ENCODE results near the gene C1QTNF8. TPM values are rescaled to one million over a fixed set of nuclear protein-coding genes. Genes with fewer than 3 reads are reported as not detected.

C1QTNF8 gene
- total RNA-seq, 1 donor from 2014 or later = not detected

DNA sequence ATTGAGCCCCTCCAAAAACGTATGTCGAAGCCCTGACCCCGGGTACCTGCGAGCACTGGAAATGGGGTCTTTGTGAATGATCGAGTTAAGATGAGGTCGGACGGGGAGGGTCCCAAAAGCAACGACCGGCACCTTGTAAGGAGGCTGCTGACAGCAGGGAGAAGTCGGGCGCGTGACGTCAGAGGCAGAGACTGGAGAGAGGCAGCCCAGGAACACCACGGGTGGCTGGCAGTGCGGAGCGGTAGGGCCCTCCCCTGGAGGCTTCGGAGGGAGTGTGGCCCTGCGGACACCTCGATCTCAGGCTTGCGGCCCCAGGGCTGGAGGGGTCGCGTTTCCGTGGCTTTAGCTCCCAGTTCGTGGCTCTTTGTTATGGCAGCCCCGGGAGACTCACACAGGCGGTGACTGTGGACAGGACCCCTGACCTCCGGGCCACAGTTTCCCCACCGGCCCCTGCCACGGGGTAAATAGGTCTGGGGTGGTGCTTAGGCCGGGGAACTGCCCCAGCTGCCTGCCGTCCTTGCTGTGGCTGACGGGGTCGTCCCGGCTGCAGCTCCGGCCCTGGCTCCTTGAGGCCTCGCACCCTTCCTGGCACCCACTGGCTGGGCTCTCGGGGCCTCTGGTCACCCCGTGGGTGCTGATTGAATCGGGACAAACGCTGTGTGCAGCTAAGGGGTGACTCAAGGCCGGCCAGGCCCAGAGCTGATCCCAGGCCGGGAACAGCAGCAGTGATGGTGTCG lies 34.1 kb downstream of the C1QTNF8 start:
- no peak for DNase-seq
- TF ChIP-seq, protein P1, sequence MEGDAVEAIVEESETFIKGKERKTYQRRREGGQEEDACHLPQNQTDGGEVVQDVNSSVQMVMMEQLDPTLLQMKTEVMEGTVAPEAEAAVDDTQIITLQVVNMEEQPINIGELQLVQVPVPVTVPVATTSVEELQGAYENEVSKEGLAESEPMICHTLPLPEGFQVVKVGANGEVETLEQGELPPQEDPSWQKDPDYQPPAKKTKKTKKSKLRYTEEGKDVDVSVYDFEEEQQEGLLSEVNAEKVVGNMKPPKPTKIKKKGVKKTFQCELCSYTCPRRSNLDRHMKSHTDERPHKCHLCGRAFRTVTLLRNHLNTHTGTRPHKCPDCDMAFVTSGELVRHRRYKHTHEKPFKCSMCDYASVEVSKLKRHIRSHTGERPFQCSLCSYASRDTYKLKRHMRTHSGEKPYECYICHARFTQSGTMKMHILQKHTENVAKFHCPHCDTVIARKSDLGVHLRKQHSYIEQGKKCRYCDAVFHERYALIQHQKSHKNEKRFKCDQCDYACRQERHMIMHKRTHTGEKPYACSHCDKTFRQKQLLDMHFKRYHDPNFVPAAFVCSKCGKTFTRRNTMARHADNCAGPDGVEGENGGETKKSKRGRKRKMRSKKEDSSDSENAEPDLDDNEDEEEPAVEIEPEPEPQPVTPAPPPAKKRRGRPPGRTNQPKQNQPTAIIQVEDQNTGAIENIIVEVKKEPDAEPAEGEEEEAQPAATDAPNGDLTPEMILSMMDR (IDR thresholded peaks at IDR 0.05; ENCODE audit: partially characterized antibody, unreplicated experiment) = no peak
- H3K27ac Mint-ChIP-seq (ENCODE audit: unreplicated experiment) = no peak overlapping the region

DNA sequence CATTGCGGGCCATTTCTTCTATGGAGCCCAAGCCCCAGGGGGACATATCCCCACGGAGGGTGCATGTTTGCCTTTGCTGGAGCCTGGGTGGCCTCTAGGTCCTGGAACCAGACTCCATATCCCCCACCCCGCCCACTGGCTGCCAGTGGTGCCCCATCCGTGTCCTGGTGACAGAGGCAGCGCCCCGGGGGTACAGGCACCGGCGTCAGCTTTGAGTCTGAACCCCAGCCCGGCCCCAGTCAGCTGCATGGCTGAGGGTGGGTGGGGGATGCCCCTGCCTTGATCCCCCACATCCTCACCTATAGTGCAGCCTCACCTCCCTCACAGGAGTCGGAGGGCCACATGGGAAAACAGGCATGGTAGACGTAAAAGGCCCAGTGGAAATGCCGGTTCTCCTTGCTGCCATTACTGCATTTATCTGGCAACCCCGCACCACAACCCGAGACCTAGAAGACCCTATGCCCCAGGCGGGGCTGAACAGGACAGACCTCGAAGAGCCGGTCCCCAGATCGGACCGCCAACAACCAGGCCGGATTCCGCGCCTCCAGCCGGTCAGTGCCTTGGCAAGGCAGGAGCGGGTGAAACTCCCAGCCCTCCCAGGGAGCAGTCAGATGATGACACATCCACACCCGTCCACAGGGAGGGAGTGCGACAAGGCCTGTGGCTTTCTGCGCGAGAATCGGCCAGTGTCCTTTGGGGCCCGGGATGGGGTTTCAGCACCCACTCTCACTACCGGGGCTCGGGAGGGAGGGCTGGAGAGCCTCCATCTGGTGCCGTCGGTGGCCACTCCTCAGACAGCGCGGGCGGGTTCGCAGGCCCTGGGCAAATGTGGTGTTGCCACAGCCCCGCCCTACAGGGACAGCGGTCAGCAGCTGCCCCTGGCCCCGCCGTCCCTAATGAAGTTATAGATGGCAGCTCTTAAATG lies 35.4 kb downstream of the C1QTNF8 start:
- peaks cover 6% of the 10 kb centered on the region for H3K36me3 Mint-ChIP-seq (ENCODE audit: unreplicated experiment)
- H3K4me1 Mint-ChIP-seq (ENCODE audit: low read depth, unreplicated experiment) = peaks cover 2% of the 10 kb centered on the region
- TF ChIP-seq, protein P1 (IDR thresholded peaks at IDR 0.05; ENCODE audit: partially characterized antibody, unreplicated experiment) = no peak
- H3K27me3 Mint-ChIP-seq (ENCODE audit: unreplicated experiment) = peaks cover 2% of the 10 kb centered on the region
- no peak overlapping the region for H3K4me3 Mint-ChIP-seq (ENCODE audit: unreplicated experiment)
- no peak for DNase-seq
- H3K9me3 Mint-ChIP-seq (ENCODE audit: unreplicated experiment) = peaks cover 7% of the 10 kb centered on the region
- no peak overlapping the region for H3K27ac Mint-ChIP-seq (ENCODE audit: unreplicated experiment)

More for the DNA sequence above, 34.1 kb downstream of the C1QTNF8 start:
- Mint-ChIP-seq H3K27me3 (ENCODE audit: unreplicated experiment) (peaks cover 4% of the 10 kb centered on the region), H3K36me3 (ENCODE audit: unreplicated experiment) (peaks cover 6% of the 10 kb centered on the region), H3K9me3 (ENCODE audit: unreplicated experiment) (peaks cover 8% of the 10 kb centered on the region), H3K4me3 (ENCODE audit: unreplicated experiment) (no peak overlapping the region), H3K4me1 (ENCODE audit: low read depth, unreplicated experiment) (peaks cover 2% of the 10 kb centered on the region)

DNA sequence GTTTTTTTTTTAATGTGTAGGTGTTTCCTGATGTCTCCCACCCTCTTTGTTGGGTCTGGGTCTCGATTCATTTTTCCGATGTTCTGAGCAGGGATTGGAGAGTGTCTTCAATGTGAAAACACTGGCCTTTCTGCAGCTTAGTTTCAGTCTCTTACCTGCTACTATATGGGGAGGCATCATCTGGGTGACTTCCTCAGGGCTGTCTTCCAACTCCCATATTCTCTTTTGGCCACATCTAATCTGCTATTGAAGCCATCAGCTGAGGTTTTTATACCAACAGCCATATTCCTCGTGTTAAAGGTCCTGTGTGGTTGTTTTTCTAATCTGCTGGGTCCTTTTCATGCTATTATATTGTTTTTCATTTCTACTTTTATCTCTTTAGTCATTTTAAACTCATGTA lies 36.7 kb downstream of the C1QTNF8 start:
- no peak overlapping the region for H3K27ac Mint-ChIP-seq (ENCODE audit: unreplicated experiment)
- DNase-seq = no peak
- H3K9me3 Mint-ChIP-seq (ENCODE audit: unreplicated experiment) = peaks cover 7% of the 10 kb centered on the region
- no peak overlapping the region for H3K4me3 Mint-ChIP-seq (ENCODE audit: unreplicated experiment)
- H3K27me3 Mint-ChIP-seq (ENCODE audit: unreplicated experiment) = peaks cover 2% of the 10 kb centered on the region
- TF ChIP-seq, protein P1 (IDR thresholded peaks at IDR 0.05; ENCODE audit: partially characterized antibody, unreplicated experiment) = no peak
- H3K4me1 Mint-ChIP-seq (ENCODE audit: low read depth, unreplicated experiment) = peaks cover 2% of the 10 kb centered on the region
- peaks cover 6% of the 10 kb centered on the region for H3K36me3 Mint-ChIP-seq (ENCODE audit: unreplicated experiment)

DNA sequence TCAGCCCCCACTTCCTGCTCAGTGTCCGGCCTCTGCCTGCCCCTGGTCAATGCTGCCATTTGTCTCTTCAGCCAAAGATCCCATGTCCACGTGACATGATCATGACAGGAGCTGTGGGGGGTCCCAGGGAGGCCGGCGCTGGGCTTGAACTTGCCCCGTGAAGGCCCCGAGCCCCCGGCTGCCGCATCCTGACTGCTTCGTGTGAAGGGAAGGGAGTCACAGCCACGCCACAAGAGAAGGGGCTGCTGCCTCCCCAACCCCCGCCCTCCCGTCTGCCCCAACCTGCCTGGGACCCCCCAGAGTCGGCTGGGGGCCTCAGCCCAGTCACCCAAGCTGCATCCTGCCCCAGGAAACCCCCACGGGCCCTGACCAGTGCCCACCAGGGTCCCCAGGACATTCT lies 37.8 kb downstream of the C1QTNF8 start:
- TF ChIP-seq, protein P1 (IDR thresholded peaks at IDR 0.05; ENCODE audit: partially characterized antibody, unreplicated experiment) = no peak
- Mint-ChIP-seq H3K4me3 (ENCODE audit: unreplicated experiment) (no peak overlapping the region), H3K4me1 (ENCODE audit: low read depth, unreplicated experiment) (no peaks in the 10 kb centered on the region), H3K9me3 (ENCODE audit: unreplicated experiment) (peaks cover 6% of the 10 kb centered on the region), H3K36me3 (ENCODE audit: unreplicated experiment) (peaks cover 6% of the 10 kb centered on the region), H3K27ac (ENCODE audit: unreplicated experiment) (no peak overlapping the region), H3K27me3 (ENCODE audit: unreplicated experiment) (peaks cover 2% of the 10 kb centered on the region)
- no peak for DNase-seq

All from glutamatergic neuron (in vitro differentiated cells).